Trophoblast cell (in vitro differentiated cells and primary cell): Measurements from ENCODE around the gene SAMD10.

Experiments
- DNase-seq, 2 donors: peaks; one replicate each; pipeline ENCODE4 v3.0.0-alpha.2; 2016
- H2AFZ ChIP-seq: 2 replicates; pipeline ENCODE4 v1.6.1; 2013; ENCODE audit warnings: low read length, moderate library complexity, mild to moderate bottlenecking; ENCODE audit not compliant: insufficient read depth, poor library complexity
- H2AK5ac ChIP-seq: 2 replicates; pipeline ENCODE4 v1.6.1; 2013; ENCODE audit warnings: mild to moderate bottlenecking, low read length
- H2BK120ac ChIP-seq: 2 replicates; pipeline ENCODE4 v1.6.1; 2013; ENCODE audit warnings: low read length, mild to moderate bottlenecking, moderate library complexity; ENCODE audit not compliant: insufficient read depth, poor library complexity
- H2BK12ac ChIP-seq: 2 replicates; pipeline ENCODE4 v1.6.1; 2013; ENCODE audit warnings: mild to moderate bottlenecking, low read length, moderate library complexity
- H2BK5ac ChIP-seq: 2 replicates; pipeline ENCODE4 v1.6.1; 2013; ENCODE audit warnings: low read length, low read depth, moderate library complexity, mild to moderate bottlenecking; ENCODE audit not compliant: poor library complexity
- H3K14ac ChIP-seq: 2 replicates; pipeline ENCODE4 v1.6.1; 2013; ENCODE audit warnings: mild to moderate bottlenecking, low read length
- H3K18ac ChIP-seq: 2 replicates; pipeline ENCODE4 v1.6.1; 2013; ENCODE audit warnings: mild to moderate bottlenecking, low read length
- H3K23ac ChIP-seq: 2 replicates; pipeline ENCODE4 v1.6.1; 2013; ENCODE audit warnings: low read length
- H3K27ac ChIP-seq: 2 replicates; pipeline ENCODE4 v1.5.1; 2013; ENCODE audit warnings: low read depth, mild to moderate bottlenecking, inconsistent platforms, low read length, moderate library complexity
- H3K27me3 ChIP-seq: 2 replicates; pipeline ENCODE4 v1.6.1; 2013; ENCODE audit warnings: inconsistent platforms, mild to moderate bottlenecking, low read length, moderate library complexity; ENCODE audit not compliant: insufficient read depth
- H3K36me3 ChIP-seq, 2 experiments: 1 replicate in 1 of 2; 2 replicates in 1 of 2; pipeline ENCODE4 v1.6.1; 2013; ENCODE audit warnings: low read length in 2 of 2, mild to moderate bottlenecking in 2 of 2, moderate library complexity in 1 of 2; ENCODE audit not compliant: insufficient read depth in 2 of 2, control insufficient read depth in 1 of 2
- H3K4ac ChIP-seq: 2 replicates; pipeline ENCODE4 v1.6.1; 2013; ENCODE audit warnings: low read depth, mild to moderate bottlenecking, low read length, moderate library complexity
- H3K4me1 ChIP-seq, 2 experiments: 1 replicate in 1 of 2; 2 replicates in 1 of 2; pipeline ENCODE4 v1.6.1; 2013; ENCODE audit warnings: low read length in 2 of 2, mild to moderate bottlenecking in 2 of 2, moderate library complexity in 1 of 2; ENCODE audit not compliant: insufficient read depth in 2 of 2, control insufficient read depth in 1 of 2
- H3K4me2 ChIP-seq: 2 replicates; pipeline ENCODE4 v1.6.1; 2013; ENCODE audit warnings: inconsistent platforms, mild to moderate bottlenecking, low read length, moderate library complexity
- H3K4me3 ChIP-seq: 2 replicates; pipeline ENCODE4 v1.5.1; 2013; ENCODE audit warnings: mild to moderate bottlenecking, low read depth, low read length, inconsistent platforms
- H3K79me1 ChIP-seq: one replicate; pipeline ENCODE4 v1.6.1; 2013; ENCODE audit warnings: low read length
- H3K79me2 ChIP-seq: 2 replicates; pipeline ENCODE4 v1.6.1; 2013; ENCODE audit warnings: low read length, mild to moderate bottlenecking; ENCODE audit not compliant: control insufficient read depth, insufficient read depth, poor library complexity
- H3K9ac ChIP-seq: 2 replicates; pipeline ENCODE4 v1.6.1; 2013; ENCODE audit warnings: mild to moderate bottlenecking, low read length
- H3K9me3 ChIP-seq: 2 replicates; pipeline ENCODE4 v1.6.1; 2013; ENCODE audit warnings: low read depth, mild to moderate bottlenecking, control low read depth, inconsistent platforms, low read length; ENCODE audit not compliant: insufficient read depth
- H4K12ac ChIP-seq: 2 replicates; pipeline ENCODE4 v1.6.1; 2013; ENCODE audit warnings: low read depth, mild to moderate bottlenecking, low read length, moderate library complexity
- H4K8ac ChIP-seq: 2 replicates; pipeline ENCODE4 v1.6.1; 2013; ENCODE audit warnings: low read depth, mild to moderate bottlenecking, low read length, moderate library complexity
- H4K91ac ChIP-seq: one replicate; pipeline ENCODE4 v1.6.1; 2013; ENCODE audit warnings: low read depth, mild to moderate bottlenecking, low read length, moderate library complexity
- WGBS: extraction: QIAGEN DNeasy Blood & Tissue Kit; methylation state at CpG from one replicate; pipeline ENCODE4 v1.1.7; 2013; ENCODE audit warnings: missing lambda C conversion rate; ENCODE audit not compliant: insufficient read length, insufficient coverage; ENCODE audit errors: extremely low coverage; 5-methylcytosine and 5-hydroxymethylcytosine counted together

SAMD10 gene

GRCh38 chr20:63952210-63952535 is 27.3 kb downstream of the SAMD10 start:
- no peaks in the 10 kb centered on the region for H3K27me3 ChIP-seq
- H3K4me3 ChIP-seq = no peak overlapping the region
- H3K4me2 ChIP-seq = no peak overlapping the region
- peaks cover 27 to 29% of the 10 kb centered on the region in 2 experiments for H3K4me1 ChIP-seq
- H2BK120ac ChIP-seq = no peak overlapping the region
- WGBS = no CpG with 5 or more reads among the region's 15 CpGs
- H3K79me1 ChIP-seq = peaks cover 10% of the 10 kb centered on the region
- no peak overlapping the region for H3K9ac ChIP-seq
- H3K14ac ChIP-seq = no peak overlapping the region
- H2BK12ac ChIP-seq = no peak overlapping the region
- H2AK5ac ChIP-seq = no peak overlapping the region
- no peak overlapping the region for H4K12ac ChIP-seq
- no peak overlapping the region for H3K18ac ChIP-seq
- peaks cover 13 to 17% of the 10 kb centered on the region in 2 experiments for H3K36me3 ChIP-seq
- H2BK5ac ChIP-seq = no peak overlapping the region
- H2AFZ ChIP-seq = no peak overlapping the region
- H3K27ac ChIP-seq = no peak overlapping the region
- peaks cover 25% of the 10 kb centered on the region for H3K79me2 ChIP-seq
- no peak overlapping the region for H4K91ac ChIP-seq
- H4K8ac ChIP-seq = no peak overlapping the region
- DNase-seq = no peak
- H3K9me3 ChIP-seq = no peaks in the 10 kb centered on the region
- H3K23ac ChIP-seq = no peak overlapping the region
- peak overlapping the region; percentile 2 for H3K4ac ChIP-seq

- H3K27me3 ChIP-seq = no peaks in the 10 kb centered on the region
- H3K4ac ChIP-seq = peak overlapping the region; percentile 30
- peaks cover 13 to 17% of the 10 kb centered on the region in 2 experiments for H3K36me3 ChIP-seq
- no peak overlapping the region for H2BK120ac ChIP-seq
- H3K27ac ChIP-seq = no peak overlapping the region
- H3K4me3 ChIP-seq = no peak overlapping the region
- H2AFZ ChIP-seq = no peak overlapping the region
- no peak overlapping the region for H3K14ac ChIP-seq
- H3K18ac ChIP-seq = no peak overlapping the region
- H2BK5ac ChIP-seq = no peak overlapping the region
- peaks cover 10% of the 10 kb centered on the region for H3K79me1 ChIP-seq
- H4K12ac ChIP-seq = no peak overlapping the region
- H3K79me2 ChIP-seq = peaks cover 25% of the 10 kb centered on the region
- H3K9me3 ChIP-seq = no peaks in the 10 kb centered on the region
- no peak overlapping the region for H2AK5ac ChIP-seq
- no CpG with 5 or more reads among the region's 17 CpGs for WGBS
- H4K8ac ChIP-seq = no peak overlapping the region
- no peak overlapping the region for H2BK12ac ChIP-seq
- H3K4me2 ChIP-seq = no peak overlapping the region
- no peak overlapping the region for H3K23ac ChIP-seq
- no peak for DNase-seq
- no peak overlapping the region for H4K91ac ChIP-seq
- peaks cover 27% of the 10 kb centered on the region in 2 experiments for H3K4me1 ChIP-seq
- no peak overlapping the region for H3K9ac ChIP-seq
These were observed 27.8 kb downstream of the SAMD10 start for GRCh38 chr20:63951398-63952209.

GRCh38 chr20:63950701-63951397 is 28.6 kb downstream of the SAMD10 start:
- peaks cover 22% of the 10 kb centered on the region for H3K79me2 ChIP-seq
- no peak overlapping the region for H2BK120ac ChIP-seq
- H4K8ac ChIP-seq = no peak overlapping the region
- peaks cover 18 to 23% of the 10 kb centered on the region in 2 experiments for H3K36me3 ChIP-seq
- peak overlapping the region; percentile 25 for H3K4ac ChIP-seq
- no CpG with 5 or more reads among the region's 20 CpGs for WGBS
- H4K91ac ChIP-seq = no peak overlapping the region
- H3K79me1 ChIP-seq = peaks cover 7% of the 10 kb centered on the region
- no peaks in the 10 kb centered on the region for H3K9me3 ChIP-seq
- no peak overlapping the region for H4K12ac ChIP-seq
- H3K4me2 ChIP-seq = no peak overlapping the region
- no peak overlapping the region for H3K9ac ChIP-seq
- H2AFZ ChIP-seq = no peak overlapping the region
- DNase-seq = no peak
- H2BK5ac ChIP-seq = no peak overlapping the region
- H3K23ac ChIP-seq = no peak overlapping the region
- no peaks in the 10 kb centered on the region for H3K27me3 ChIP-seq
- no peak overlapping the region for H3K27ac ChIP-seq
- H3K4me3 ChIP-seq = no peak overlapping the region
- no peak overlapping the region for H2AK5ac ChIP-seq
- H2BK12ac ChIP-seq = no peak overlapping the region
- H3K4me1 ChIP-seq = peaks cover 27% of the 10 kb centered on the region in 2 experiments
- H3K14ac ChIP-seq = no peak overlapping the region
- H3K18ac ChIP-seq = no peak overlapping the region

- no peaks in the 10 kb centered on the region for H3K27me3 ChIP-seq
- H3K4me1 ChIP-seq = peaks cover 16 to 22% of the 10 kb centered on the region in 2 experiments
- no peak overlapping the region for H2AK5ac ChIP-seq
- H3K9me3 ChIP-seq = no peaks in the 10 kb centered on the region
- no peak overlapping the region for H3K23ac ChIP-seq
- DNase-seq = no peak
- no peak overlapping the region for H3K9ac ChIP-seq
- peak overlapping the region; percentile 18 for H3K4ac ChIP-seq
- no peak overlapping the region for H2BK12ac ChIP-seq
- H3K27ac ChIP-seq = no peak overlapping the region
- H3K36me3 ChIP-seq = peaks cover 46 to 52% of the 10 kb centered on the region in 2 experiments
- no peak overlapping the region for H2AFZ ChIP-seq
- H3K79me1 ChIP-seq = peaks cover 3% of the 10 kb centered on the region
- H2BK120ac ChIP-seq = no peak overlapping the region
- H3K4me2 ChIP-seq = no peak overlapping the region
- H2BK5ac ChIP-seq = no peak overlapping the region
- no peak overlapping the region for H4K8ac ChIP-seq
- peaks cover 5% of the 10 kb centered on the region for H3K79me2 ChIP-seq
- no peak overlapping the region for H4K91ac ChIP-seq
- no peak overlapping the region for H4K12ac ChIP-seq
- no peak overlapping the region for H3K14ac ChIP-seq
- no peak overlapping the region for H3K18ac ChIP-seq
- H3K4me3 ChIP-seq = no peak overlapping the region
- WGBS = no CpG with 5 or more reads among the region's 27 CpGs
These were observed 31.6 kb downstream of the SAMD10 start for GRCh38 chr20:63947638-63948456.
